Measurements from ENCODE around the gene NAT8L. TPM values are rescaled to one million over a fixed set of nuclear protein-coding genes. Genes with fewer than 3 reads are reported as not detected.

The NAT8L gene
- total RNA-seq, 1 donor: under 0.01 TPM

DNA sequence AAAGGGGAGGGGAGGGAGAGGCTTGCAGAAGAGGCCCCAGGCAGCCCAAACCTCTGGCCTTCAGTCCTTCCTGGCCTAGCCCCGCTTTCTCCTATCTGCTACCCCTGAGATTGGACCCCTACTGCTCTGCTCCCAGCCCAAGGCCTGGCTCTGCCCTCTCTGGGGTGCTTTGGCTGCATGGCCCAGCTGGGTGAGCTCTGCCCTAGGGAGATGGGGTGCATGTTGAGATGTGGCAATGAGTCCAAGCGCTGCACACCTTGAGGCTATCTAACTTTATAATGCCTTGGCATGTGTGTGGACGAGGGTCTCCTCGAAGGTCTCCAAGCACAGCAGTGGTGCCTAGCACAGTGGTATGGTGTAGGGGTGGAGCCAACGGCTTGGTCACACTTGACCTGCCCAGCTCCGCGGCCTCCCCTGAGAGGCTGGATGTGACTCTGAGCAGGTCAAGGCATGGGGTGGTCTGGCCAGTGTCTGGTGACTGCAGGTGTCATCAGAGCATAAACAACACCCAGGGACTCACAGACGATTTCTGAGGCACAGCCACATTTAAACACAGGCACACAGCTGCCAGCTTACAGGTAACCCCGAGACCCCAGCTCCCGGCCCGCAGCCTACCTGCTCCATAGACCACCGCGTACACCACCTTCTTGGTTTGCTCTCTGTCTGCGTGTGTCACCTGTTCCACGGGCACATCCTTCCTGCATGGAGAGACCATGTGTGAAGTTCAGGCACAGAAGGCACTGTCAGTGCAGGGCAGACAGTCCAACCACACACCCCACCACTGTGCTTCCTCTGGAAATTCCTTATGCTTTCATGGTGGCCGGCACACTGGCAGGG is 36.3 kb downstream of the NAT8L start:
- TF ChIP-seq, protein P1, sequence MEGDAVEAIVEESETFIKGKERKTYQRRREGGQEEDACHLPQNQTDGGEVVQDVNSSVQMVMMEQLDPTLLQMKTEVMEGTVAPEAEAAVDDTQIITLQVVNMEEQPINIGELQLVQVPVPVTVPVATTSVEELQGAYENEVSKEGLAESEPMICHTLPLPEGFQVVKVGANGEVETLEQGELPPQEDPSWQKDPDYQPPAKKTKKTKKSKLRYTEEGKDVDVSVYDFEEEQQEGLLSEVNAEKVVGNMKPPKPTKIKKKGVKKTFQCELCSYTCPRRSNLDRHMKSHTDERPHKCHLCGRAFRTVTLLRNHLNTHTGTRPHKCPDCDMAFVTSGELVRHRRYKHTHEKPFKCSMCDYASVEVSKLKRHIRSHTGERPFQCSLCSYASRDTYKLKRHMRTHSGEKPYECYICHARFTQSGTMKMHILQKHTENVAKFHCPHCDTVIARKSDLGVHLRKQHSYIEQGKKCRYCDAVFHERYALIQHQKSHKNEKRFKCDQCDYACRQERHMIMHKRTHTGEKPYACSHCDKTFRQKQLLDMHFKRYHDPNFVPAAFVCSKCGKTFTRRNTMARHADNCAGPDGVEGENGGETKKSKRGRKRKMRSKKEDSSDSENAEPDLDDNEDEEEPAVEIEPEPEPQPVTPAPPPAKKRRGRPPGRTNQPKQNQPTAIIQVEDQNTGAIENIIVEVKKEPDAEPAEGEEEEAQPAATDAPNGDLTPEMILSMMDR (IDR thresholded peaks at IDR 0.05; ENCODE audit: insufficient read depth, low read depth, low read length): no peak
- no peak for DNase-seq (ENCODE audit: low read depth)
- H3K4me3 ChIP-seq (ENCODE audit: low read depth, low read length): no peak overlapping the region

DNA sequence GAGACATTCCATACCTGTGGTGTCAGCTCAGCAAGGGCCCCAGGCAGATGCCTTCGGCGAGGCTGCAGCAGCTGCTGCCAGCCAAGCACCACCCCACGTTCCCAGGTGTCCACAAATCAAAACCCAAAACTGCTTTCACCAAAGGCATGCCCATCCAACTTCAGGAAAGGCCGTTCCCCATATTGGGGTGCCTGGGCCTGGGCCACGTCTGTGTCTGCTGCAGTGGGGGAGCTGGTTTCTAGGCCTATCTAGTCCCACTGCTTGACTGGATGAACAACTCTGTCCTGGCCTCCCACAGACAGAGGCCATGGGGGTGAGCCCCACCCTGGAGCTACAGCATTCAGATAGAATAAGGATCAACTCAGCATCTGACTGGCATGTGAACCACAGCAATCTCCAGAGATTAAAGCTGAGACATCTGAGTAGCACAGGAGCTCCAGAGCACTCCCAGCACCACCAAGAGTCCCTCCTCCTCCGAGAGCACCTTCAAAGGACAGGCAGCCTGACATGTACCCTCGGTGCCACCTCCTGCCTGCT is 37.0 kb downstream of the NAT8L start:
- TF ChIP-seq, protein P1 (IDR thresholded peaks at IDR 0.05; ENCODE audit: insufficient read depth, low read depth, low read length): no peak
- no peak for DNase-seq (ENCODE audit: low read depth)
- no peak overlapping the region for H3K4me3 ChIP-seq (ENCODE audit: low read depth, low read length)

DNA sequence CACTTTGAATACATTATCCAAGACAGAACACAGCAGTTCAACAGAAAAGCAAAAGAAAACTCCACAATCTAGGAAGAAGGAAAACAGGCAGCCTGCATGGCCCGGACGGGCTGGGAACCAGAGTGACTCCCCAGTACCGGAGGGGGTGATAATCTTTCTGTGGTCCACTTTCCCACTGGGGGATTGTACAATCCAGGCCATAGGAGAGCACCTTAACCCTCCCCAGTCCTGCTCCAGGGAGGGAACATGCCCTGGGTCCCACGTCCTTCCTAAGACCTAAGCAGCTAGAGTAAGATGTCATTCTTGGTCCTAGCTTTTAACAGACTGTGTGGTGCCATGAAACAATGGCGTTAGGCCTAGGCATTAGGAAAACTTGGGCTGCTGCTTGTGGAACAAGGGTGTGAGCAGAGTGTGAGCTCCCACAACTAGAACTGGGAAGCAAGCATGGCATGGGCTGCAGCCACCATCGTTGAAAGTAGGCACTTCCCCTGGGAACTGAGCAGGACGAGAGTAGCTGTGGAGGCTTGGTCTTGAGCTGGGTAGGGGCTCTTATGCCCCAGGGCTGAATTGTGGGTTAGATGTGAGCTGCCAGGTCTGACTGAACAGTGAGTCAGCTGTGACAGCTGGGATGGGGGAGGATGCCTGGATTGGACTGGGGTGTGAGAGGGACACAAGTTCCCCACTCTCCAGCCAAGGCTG is 42.4 kb downstream of the NAT8L start:
- TF ChIP-seq, protein P1 (IDR thresholded peaks at IDR 0.05; ENCODE audit: insufficient read depth, low read depth, low read length): no peak
- no peak overlapping the region for H3K4me3 ChIP-seq (ENCODE audit: low read depth, low read length)
- DNase-seq (ENCODE audit: low read depth): no peak

DNA sequence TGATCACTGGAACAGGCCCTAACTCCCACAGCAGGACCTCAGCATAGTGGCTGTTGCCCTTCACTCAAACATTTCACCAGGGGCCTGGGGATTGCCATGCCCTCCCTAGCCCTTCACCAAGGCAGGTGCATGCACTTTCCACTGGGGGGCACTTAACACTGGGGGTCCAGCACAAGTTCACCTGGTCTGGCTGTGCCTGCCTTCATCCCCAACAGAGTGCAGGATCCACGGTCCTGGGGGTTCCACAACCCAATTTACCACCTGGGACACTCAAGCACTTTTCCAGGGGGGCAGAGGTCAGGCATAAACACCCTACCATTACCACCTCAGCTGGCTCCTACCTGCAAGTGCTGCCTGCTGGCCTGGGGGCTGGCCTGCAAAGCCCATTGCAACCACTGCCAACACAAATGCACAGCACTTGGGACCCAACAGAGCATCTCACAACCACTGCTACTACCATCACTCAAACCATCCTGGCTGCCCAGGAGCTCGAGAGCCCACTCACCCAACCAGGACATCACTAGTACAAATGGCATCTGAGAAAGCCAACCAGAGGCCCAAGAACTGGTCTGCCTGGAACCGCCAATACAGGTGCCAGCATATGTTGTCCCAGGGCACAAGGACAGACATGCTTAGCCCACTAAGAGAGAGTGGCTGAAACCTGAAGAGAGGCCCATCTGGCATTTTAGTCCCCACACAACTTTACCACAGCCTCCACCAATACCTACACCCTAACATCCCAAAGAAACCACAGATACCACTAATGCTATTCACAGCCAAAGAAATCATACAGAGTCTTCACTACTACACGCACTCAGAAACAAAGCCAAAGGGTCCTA is 43.1 kb downstream of the NAT8L start:
- no peak for DNase-seq (ENCODE audit: low read depth)
- TF ChIP-seq, protein P1 (IDR thresholded peaks at IDR 0.05; ENCODE audit: insufficient read depth, low read depth, low read length): no peak
- H3K4me3 ChIP-seq (ENCODE audit: low read depth, low read length): no peak overlapping the region

DNA sequence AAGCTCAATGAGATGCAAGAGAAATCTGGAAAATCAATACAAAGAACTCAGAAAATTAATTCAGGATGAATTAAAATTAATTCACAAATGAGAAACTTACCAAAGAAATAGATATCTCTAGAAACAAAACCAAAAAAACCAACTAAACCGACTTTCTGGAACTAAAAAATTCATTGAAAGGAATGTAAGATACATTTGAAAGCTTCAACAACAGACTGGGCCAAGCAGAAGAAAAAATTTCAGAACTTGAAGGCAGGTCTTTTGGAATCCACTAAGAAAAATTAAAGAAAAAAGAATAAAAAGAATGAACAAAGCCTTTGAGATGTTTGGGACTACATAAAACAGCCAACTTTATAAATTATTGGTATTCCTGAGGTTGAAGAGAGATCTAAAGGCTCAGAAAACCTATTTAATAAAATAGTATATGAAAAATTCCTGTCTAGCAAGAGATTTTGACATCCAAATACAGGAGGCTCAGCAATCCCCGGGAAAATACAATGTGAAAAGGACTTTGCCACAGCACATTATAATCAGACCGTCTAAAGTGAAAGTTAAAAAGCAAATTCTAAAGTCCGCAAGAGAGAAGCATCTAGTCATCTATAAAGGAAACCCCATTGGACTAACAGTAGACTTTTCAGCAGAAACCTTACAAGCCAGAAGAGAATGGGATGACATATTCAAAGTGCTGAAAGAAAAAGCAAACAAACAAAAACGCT is 44.2 kb downstream of the NAT8L start:
- no peak overlapping the region for H3K4me3 ChIP-seq (ENCODE audit: low read depth, low read length)
- TF ChIP-seq, protein P1 (IDR thresholded peaks at IDR 0.05; ENCODE audit: insufficient read depth, low read depth, low read length): no peak
- no peak for DNase-seq (ENCODE audit: low read depth)
